Adipocyte (in vitro differentiated cells): Measurements from ENCODE around the gene CCDC74B.
"Not testable (repeated sequence)": the region's sequence is repeated elsewhere in the genome, so short reads cannot be mapped to it uniquely, and the experiment has no call there.

ENCODE experiments used
- DNase-seq: peaks from one replicate; pipeline ENCODE4 v3.0.0-alpha.2; 2015; ENCODE audit warnings: low read depth
- H3K27me3 ChIP-seq: replicated peaks from 2 replicates; pipeline ENCODE4 v1.7.0; 2013; ENCODE audit warnings: mild to moderate bottlenecking, low read length, moderate library complexity; ENCODE audit not compliant: control insufficient read depth, insufficient read depth
- H3K36me3 ChIP-seq: 2 replicates; pipeline ENCODE4 v1.7.0; 2013; ENCODE audit warnings: low read length, mild to moderate bottlenecking, moderate library complexity; ENCODE audit not compliant: control insufficient read depth, insufficient read depth, severe bottlenecking
- H3K4me1 ChIP-seq: 2 replicates; pipeline ENCODE4 v1.7.0; 2013; ENCODE audit warnings: mild to moderate bottlenecking, low read length, moderate library complexity; ENCODE audit not compliant: control insufficient read depth, insufficient read depth
- H3K4me3 ChIP-seq: 2 replicates; pipeline ENCODE4 v1.7.0; 2013; ENCODE audit warnings: mild to moderate bottlenecking, low read length, moderate library complexity
- H3K9ac ChIP-seq: 2 replicates; pipeline ENCODE4 v1.7.0; 2013; ENCODE audit warnings: mild to moderate bottlenecking, low read length, moderate library complexity
- H3K9me3 ChIP-seq: 2 replicates; pipeline ENCODE4 v1.7.0; 2013; ENCODE audit warnings: mild to moderate bottlenecking, low read length, moderate library complexity; ENCODE audit not compliant: control insufficient read depth

Gene CCDC74B

DNA sequence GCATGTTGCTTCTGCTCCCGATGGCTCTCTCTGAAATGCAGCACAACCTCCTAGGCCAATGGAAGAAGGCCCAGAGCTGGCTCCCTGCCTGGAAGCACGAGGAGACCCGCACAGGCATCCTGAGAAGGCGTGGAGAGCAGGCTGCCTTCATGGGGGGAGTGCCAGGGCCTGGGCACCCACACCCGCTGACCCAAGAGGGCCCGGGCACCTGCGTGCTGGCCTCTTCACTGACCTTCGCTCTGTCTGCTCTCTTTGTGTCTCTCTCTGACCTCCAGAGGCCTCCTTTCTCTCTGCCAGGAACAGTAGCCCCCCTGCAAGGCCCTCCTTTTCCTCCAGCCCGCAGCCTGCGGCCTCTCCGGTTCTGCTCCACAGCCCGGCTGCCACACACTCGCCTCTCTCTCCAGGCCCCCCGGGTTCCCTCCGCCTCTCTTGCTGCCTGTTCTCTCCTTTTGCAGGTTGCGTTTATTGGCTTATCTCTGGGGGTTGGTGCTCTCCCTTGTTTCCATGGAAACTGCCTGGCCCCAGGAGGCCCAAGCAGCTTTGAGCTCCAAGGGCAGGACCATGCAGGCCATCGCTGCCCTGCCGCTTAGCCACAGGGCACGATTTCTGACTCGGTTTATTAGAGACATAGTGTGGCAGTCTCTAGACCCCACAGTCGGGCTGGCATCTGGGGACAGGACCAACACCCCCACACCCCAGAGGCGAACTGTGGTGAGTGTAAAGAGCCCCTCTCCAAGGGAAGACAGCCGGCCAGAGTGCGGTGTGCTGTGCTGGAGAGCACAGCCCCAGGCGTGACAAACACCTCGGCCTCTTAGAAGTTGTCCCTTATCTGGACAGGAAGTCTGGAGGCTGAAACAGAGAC lies 38.8 kb upstream of the CCDC74B start:
- no peaks in the 10 kb centered on the region for H3K27me3 ChIP-seq
- peak overlapping the region; percentile 82 for H3K9ac ChIP-seq
- H3K9me3 ChIP-seq = no peaks in the 10 kb centered on the region
- DNase-seq = no peak
- peaks cover 6% of the 10 kb centered on the region for H3K4me1 ChIP-seq
- no peaks in the 10 kb centered on the region for H3K36me3 ChIP-seq
- peak overlapping the region; percentile 77 for H3K4me3 ChIP-seq

GRCh38 chr2:130182826-130183511 lies 38.1 kb upstream of the CCDC74B start:
- H3K9me3 ChIP-seq, DNase-seq, H3K27me3 ChIP-seq, H3K36me3 ChIP-seq, H3K4me1 ChIP-seq: not testable (repeated sequence)
- H3K9ac ChIP-seq = peak overlapping the region; percentile 82
- H3K4me3 ChIP-seq = peak overlapping the region; percentile 77

- not testable (repeated sequence) for H3K27me3 ChIP-seq, H3K9me3 ChIP-seq
Observed at GRCh38 chr2:130181880-130182682, 37.2 kb upstream of the CCDC74B start, which contains the start of gene MZT2B. Gene MZT2B (plus strand): TSS chr2:130182262. CDS start chr2:130182283, 21 bp downstream.

GRCh38 chr2:130181325-130181879 lies 36.5 kb upstream of the CCDC74B start, which contains the start of gene SMPD4:
Gene SMPD4 (minus strand): TSS chr2:130181602. CDS start chr2:130176592, 5,010 bp downstream.
- DNase-seq = peak; percentile 99
- Histone ChIP-seq H3K9ac (peak within 1 kb of the TSS; percentile 93), H3K36me3 (no peaks in the 10 kb centered on the region), H3K27me3 (no peaks in the 10 kb centered on the region), H3K4me3 (peak within 1 kb of the TSS; percentile 98), H3K4me1 (peaks cover 6% of the 10 kb centered on the region), H3K9me3 (no peaks in the 10 kb centered on the region)

More at GRCh38 chr2:130181880-130182682, 37.2 kb upstream of the CCDC74B start, which contains the start of gene MZT2B:
- H3K4me3 ChIP-seq = peak within 1 kb of the TSS; percentile 98
- not testable (repeated sequence) for H3K4me1 ChIP-seq, H3K36me3 ChIP-seq
- peak within 1 kb of the TSS; percentile 93 for H3K9ac ChIP-seq
- peak; percentile 94 for DNase-seq

DNA sequence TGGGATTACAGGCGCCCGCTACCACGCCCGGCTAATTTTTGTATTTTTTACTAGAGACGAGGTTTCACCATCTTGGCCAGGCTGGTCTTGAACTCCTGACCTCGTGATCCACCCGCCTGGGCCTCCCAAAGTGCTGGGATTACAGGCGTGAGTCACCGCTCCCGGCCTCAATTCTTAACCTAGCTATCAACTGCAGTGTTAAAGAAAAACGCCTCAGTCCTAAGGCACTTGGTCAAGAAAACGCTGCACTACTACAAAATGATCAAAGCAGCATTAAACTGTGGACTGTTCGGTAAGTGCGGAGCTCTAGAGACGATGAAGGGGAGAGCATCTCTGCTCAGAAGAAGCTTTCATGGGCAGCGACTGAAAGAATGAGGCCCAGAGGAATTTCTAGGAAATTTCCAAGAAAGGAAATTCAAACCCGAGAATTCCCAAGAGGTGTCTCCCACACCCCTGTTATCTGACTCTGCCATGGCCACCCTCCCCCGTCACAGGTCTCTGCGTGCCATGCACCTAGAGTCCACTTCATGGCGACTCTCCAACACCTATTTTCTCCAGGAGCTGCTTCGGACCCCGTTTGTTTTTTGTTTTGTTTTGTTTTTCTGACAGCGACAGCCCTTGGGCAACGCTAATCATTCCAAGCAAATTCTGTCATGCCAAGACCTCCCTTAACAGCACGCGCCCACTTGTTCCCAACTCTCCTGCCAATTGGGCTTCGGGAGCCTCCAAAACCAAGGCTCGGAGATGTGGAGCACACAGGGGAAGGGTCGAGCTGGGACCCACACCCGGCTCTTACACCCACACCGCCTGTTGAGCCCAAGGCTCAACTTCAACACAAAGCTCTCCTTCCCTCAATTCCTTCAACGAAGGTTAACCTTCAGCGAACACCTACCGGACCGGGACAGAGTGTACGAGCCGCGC lies 35.8 kb upstream of the CCDC74B start:
- peak; percentile 9 for DNase-seq
- not testable (repeated sequence) for H3K4me1 ChIP-seq, H3K27me3 ChIP-seq, H3K9me3 ChIP-seq, H3K36me3 ChIP-seq
- Histone ChIP-seq H3K4me3 (peak overlapping the region; percentile 98), H3K9ac (peak overlapping the region; percentile 93)

DNA sequence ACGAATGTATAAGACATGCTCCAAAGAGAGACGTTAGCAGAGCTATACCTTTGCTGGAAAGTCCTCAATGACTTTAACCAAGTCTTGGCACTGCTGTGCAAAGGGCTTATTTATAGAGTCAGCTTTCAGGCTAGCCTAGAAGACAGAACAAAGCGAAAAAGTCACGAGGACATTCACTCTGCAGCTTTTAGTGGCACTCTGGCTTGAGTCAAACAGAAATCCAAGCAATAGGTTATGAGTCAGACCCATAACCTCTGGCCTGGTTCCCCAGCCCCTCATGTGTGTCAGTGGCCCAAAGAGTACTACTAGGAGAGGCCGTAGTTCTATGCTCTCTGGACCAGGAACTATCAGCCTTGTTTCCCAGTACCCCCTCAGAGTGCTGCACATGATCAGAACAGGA lies 30.0 kb upstream of the CCDC74B start:
- not testable (repeated sequence) for H3K4me1 ChIP-seq, H3K4me3 ChIP-seq, DNase-seq, H3K27me3 ChIP-seq, H3K9ac ChIP-seq, H3K9me3 ChIP-seq
- peaks cover 51% of the 10 kb centered on the region for H3K36me3 ChIP-seq

DNA sequence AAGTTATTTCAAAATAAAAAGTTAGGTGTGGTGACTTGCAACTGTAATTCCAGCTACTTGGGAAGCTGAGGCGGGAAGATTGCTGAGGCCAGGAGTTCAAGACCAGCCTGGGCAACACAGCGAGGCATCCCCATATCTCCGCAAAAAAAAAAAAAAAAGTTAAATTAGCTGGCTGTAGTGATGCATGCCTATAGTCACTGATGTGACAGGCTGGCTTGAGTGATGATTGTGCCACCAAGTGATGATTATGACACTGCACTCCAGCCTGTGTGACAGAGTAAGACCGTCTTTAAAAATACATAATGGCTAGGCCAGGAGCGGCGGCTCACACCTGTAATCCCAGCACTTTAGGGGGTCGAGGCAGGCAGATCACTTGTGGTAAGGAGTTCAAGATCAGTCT lies 25.0 kb upstream of the CCDC74B start:
- no peak for DNase-seq
- H3K4me3 ChIP-seq = no peak overlapping the region
- H3K27me3 ChIP-seq = no peaks in the 10 kb centered on the region
- peaks cover 4% of the 10 kb centered on the region for H3K4me1 ChIP-seq
- no peak overlapping the region for H3K9ac ChIP-seq
- H3K9me3 ChIP-seq = no peaks in the 10 kb centered on the region
- H3K36me3 ChIP-seq = peaks cover 74% of the 10 kb centered on the region

DNA sequence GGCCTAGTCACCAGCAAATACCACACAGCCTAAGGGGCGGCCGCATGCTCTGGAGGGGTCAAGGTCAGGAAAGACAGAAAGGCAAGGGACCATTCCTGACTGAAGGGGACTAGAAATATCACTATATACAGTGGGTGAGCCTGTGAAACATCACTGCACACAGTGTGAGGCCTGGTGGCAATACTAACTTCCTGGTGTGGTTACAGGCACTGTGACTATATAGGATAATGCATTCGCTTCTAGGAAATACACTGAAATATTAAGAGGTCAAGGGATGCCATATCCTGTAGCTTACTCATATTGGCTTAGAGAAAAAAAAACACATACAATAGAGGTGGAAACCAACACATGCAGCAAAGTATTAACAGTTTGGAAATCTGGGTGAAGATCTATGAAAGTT lies 24.3 kb upstream of the CCDC74B start:
- H3K36me3 ChIP-seq = peaks cover 72% of the 10 kb centered on the region
- not testable (repeated sequence) for H3K9ac ChIP-seq, H3K27me3 ChIP-seq, H3K4me3 ChIP-seq, H3K9me3 ChIP-seq, H3K4me1 ChIP-seq, DNase-seq

- H3K9ac ChIP-seq = not testable (repeated sequence)
Observed at GRCh38 chr2:130166611-130167010, 21.7 kb upstream of the CCDC74B start.

More at GRCh38 chr2:130166611-130167010, 21.7 kb upstream of the CCDC74B start:
- not testable (repeated sequence) for H3K27me3 ChIP-seq, H3K9me3 ChIP-seq, H3K4me3 ChIP-seq, DNase-seq, H3K4me1 ChIP-seq
- H3K36me3 ChIP-seq = peaks cover 59% of the 10 kb centered on the region
